ENCODE results near the gene ADAM12.

DNA sequence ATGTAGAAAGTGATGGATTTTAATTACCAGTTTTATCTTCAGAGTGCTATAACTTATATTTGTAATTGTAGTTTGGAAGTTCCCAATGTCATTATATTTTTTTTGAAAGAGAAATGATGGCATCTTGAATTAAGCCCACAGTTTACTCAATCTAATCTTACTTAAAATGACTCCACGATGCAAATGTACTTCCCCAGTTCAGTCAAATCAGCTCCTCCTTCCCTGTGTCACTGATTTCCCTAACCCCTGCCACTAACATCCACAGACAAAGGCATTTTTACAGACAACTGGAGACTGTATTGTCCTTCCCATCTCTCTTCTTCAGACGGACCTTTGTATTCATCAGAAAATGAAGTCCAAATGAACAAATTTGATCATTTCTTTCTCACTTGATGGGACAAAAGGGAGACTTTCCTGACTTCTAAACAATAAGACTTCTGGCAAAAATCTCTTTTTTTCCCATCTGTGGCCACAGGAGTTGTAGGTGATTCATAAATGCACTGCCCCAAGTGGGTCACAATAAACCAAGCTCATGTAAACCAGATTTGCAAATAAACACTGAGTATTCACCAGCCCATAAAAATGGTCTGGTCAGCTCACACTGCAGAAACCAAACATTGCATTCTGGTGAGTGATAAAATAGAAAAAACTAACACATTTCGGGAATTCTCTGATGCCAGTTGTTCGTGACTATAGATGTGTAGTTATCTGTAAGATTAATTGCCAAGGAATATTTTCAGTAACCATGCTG lies 329.0 kb downstream of the ADAM12 start:
- TF ChIP-seq, protein P1, sequence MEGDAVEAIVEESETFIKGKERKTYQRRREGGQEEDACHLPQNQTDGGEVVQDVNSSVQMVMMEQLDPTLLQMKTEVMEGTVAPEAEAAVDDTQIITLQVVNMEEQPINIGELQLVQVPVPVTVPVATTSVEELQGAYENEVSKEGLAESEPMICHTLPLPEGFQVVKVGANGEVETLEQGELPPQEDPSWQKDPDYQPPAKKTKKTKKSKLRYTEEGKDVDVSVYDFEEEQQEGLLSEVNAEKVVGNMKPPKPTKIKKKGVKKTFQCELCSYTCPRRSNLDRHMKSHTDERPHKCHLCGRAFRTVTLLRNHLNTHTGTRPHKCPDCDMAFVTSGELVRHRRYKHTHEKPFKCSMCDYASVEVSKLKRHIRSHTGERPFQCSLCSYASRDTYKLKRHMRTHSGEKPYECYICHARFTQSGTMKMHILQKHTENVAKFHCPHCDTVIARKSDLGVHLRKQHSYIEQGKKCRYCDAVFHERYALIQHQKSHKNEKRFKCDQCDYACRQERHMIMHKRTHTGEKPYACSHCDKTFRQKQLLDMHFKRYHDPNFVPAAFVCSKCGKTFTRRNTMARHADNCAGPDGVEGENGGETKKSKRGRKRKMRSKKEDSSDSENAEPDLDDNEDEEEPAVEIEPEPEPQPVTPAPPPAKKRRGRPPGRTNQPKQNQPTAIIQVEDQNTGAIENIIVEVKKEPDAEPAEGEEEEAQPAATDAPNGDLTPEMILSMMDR (IDR thresholded peaks at IDR 0.05) = no peak
- no peak for TF ChIP-seq POLR2A (IDR thresholded peaks at IDR 0.05)
